Measurements from ENCODE around the gene ANKRD11. TPM values are rescaled to one million over a fixed set of nuclear protein-coding genes. Genes with fewer than 3 reads are reported as not detected.
A peak's percentile ranks its signal among the peaks of the same experiment; 100 is the strongest.

The ANKRD11 gene
- total and polyA plus RNA-seq, 7 donors: 30.6 to 161 (median 42.8) TPM

DNA sequence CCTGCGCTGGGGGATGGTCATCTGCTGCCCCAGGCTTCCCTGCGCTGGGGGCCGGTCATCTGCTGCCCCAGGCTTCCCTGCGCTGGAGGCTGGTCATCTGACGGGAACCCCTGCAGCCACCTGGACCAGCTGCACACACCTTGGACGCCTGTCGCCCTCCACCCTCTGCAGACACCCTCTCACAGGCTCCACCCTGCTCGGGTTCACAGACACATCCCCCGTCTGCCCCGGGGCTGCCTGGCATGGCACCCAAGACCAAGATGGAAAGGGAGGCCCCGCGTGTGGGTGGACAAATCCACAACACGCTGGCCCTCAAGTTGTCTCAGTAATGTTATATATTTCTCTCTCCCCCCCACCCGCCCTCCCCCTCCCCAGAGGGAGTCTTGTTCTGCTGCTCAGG is 89.6 kb downstream of the ANKRD11 start:
- Histone ChIP-seq H3K9me3 (no peaks in the 10 kb centered on the region), H3K36me3 (no peaks in the 10 kb centered on the region), H3K27me3 (no peaks in the 10 kb centered on the region), H3K4me3 (no peak overlapping the region), H3K4me1 (peaks cover 0 to 52% (median 44%) of the 10 kb centered on the region in 4 donors), H3K27ac (no peak overlapping the region)
- 82 to 88% methylated on average over 13 of the region's 14 CpGs for WGBS, 2 donors
- intact Hi-C loops (cut with DNase I): no loop called here
- TF ChIP-seq POLR2AphosphoS5 (IDR thresholded peaks at IDR 0.05) (no peak), EP300 (IDR thresholded peaks at IDR 0.05) (no peak), POLR2A (IDR thresholded peaks at IDR 0.05) (no peak)
- TF ChIP-seq, protein P1, sequence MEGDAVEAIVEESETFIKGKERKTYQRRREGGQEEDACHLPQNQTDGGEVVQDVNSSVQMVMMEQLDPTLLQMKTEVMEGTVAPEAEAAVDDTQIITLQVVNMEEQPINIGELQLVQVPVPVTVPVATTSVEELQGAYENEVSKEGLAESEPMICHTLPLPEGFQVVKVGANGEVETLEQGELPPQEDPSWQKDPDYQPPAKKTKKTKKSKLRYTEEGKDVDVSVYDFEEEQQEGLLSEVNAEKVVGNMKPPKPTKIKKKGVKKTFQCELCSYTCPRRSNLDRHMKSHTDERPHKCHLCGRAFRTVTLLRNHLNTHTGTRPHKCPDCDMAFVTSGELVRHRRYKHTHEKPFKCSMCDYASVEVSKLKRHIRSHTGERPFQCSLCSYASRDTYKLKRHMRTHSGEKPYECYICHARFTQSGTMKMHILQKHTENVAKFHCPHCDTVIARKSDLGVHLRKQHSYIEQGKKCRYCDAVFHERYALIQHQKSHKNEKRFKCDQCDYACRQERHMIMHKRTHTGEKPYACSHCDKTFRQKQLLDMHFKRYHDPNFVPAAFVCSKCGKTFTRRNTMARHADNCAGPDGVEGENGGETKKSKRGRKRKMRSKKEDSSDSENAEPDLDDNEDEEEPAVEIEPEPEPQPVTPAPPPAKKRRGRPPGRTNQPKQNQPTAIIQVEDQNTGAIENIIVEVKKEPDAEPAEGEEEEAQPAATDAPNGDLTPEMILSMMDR (IDR thresholded peaks at IDR 0.05): no peak
- no peak for DNase-seq

DNA sequence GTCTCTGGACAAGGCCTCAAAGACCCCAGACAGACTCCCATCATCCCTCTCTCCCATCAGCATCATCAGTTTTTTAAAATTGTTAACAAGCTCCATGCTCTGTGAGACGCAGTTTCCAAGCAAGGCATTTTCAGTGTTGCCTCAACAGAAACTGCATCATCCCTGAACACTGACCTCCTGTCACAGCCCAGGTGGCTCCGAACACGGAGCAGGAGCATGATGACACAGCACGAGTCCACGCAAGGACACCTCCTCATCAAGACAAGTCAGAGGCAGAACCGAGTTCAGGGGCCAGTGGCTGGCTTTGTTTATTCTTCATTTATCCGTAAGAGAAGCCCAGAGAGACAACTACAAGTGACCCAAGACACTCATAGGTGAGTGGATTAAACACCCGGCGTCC is 91.4 kb downstream of the ANKRD11 start:
- 79 to 88% methylated on average over 9 of the region's 9 CpGs for WGBS, 2 donors
- Histone ChIP-seq H3K27ac (no peak overlapping the region), H3K4me1 (peaks cover 0 to 56% (median 51%) of the 10 kb centered on the region in 4 donors), H3K27me3 (no peaks in the 10 kb centered on the region), H3K4me3 (no peak overlapping the region), H3K9me3 (no peaks in the 10 kb centered on the region), H3K36me3 (no peaks in the 10 kb centered on the region)
- no peak for DNase-seq
- intact Hi-C loops (cut with DNase I): loop anchor here (5.0 kb wide), 1 partner anchor 42 kb away; no protein-coding TSS in a partner anchor
- TF ChIP-seq POLR2A (IDR thresholded peaks at IDR 0.05) (no peak), EP300 (IDR thresholded peaks at IDR 0.05) (no peak), POLR2AphosphoS5 (IDR thresholded peaks at IDR 0.05) (no peak)
- TF ChIP-seq, protein P1 (IDR thresholded peaks at IDR 0.05): no peak

DNA sequence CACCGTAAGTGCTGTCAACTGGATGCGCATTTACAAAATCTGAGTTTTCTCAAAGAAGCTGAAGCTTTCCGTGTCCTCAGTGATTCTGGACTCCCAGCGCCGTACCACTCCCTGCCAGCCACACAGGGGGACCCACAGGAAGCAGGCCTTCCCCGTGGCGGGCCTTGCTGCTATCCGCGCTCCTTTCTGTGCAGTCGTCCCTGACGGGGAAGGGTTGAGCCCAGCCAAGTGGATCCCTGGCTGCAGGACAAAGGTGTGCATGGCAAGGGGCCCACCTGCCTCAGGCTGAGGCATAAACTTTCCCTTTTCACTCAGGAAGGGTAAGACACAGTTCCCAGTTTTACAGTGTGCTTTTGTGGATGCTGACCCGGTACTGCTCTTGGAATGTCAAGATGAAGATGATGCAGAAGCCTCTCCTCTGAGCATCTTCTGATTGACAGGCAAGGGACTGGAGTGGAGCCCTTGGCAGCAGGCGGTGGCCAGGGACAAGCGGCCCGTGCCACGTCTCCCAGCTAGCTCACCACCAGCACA is 93.0 kb downstream of the ANKRD11 start:
- DNase-seq: no peak
- H3K4me1 ChIP-seq: peaks cover 0 to 56% (median 50%) of the 10 kb centered on the region in 4 donors
- H3K27ac ChIP-seq: no peak overlapping the region
- H3K4me3 ChIP-seq: no peak overlapping the region
- WGBS, 2 donors: 91 to 94% methylated on average over 16 of the region's 16 CpGs
- no peaks in the 10 kb centered on the region for H3K27me3 ChIP-seq
- intact Hi-C loops (cut with DNase I): loop anchor here (5.0 kb wide), 1 partner anchor 40 kb away; no protein-coding TSS in a partner anchor
- TF ChIP-seq POLR2AphosphoS5 (IDR thresholded peaks at IDR 0.05): no peak
- TF ChIP-seq, protein P1 (IDR thresholded peaks at IDR 0.05): no peak
- no peaks in the 10 kb centered on the region for H3K36me3 ChIP-seq
- no peaks in the 10 kb centered on the region for H3K9me3 ChIP-seq

DNA sequence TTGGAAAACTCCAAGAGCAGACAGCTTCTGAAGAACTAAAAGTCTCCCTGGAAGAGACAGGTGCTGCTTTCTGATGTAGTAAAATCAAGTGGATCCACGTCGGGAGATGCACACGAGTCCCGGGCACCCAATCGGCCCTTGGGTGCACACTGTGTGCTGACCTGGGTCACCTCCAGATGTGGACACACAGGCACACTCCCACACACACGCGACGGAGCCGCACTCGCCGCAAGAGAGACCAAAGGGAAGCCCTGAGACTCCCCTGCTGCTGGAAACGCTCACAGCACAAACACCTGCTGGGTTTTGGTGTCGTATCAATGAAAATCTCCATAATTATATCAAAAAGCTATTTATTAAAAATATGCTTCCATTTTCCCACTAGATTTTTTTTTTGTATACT is 94.2 kb downstream of the ANKRD11 start:
- Histone ChIP-seq H3K27ac (peak overlapping the region; percentile 82 to 90 (median 84)), H3K4me1 (peaks cover 0 to 52% (median 45%) of the 10 kb centered on the region in 4 donors), H3K9me3 (no peaks in the 10 kb centered on the region), H3K36me3 (no peaks in the 10 kb centered on the region), H3K27me3 (no peaks in the 10 kb centered on the region), H3K4me3 (no peak overlapping the region)
- TF ChIP-seq POLR2AphosphoS5 (IDR thresholded peaks at IDR 0.05) (no peak), EP300 (IDR thresholded peaks at IDR 0.05) (no peak)
- TF ChIP-seq, protein P1 (IDR thresholded peaks at IDR 0.05): no peak
- 86 to 88% methylated on average over 13 of the region's 13 CpGs for WGBS, 2 donors
- DNase-seq: no peak
- intact Hi-C loops (cut with DNase I): loop anchor here (5.0 kb wide), 1 partner anchor 39 kb away; no protein-coding TSS in a partner anchor
